ENCODE data around the gene PIK3CB.

DNA sequence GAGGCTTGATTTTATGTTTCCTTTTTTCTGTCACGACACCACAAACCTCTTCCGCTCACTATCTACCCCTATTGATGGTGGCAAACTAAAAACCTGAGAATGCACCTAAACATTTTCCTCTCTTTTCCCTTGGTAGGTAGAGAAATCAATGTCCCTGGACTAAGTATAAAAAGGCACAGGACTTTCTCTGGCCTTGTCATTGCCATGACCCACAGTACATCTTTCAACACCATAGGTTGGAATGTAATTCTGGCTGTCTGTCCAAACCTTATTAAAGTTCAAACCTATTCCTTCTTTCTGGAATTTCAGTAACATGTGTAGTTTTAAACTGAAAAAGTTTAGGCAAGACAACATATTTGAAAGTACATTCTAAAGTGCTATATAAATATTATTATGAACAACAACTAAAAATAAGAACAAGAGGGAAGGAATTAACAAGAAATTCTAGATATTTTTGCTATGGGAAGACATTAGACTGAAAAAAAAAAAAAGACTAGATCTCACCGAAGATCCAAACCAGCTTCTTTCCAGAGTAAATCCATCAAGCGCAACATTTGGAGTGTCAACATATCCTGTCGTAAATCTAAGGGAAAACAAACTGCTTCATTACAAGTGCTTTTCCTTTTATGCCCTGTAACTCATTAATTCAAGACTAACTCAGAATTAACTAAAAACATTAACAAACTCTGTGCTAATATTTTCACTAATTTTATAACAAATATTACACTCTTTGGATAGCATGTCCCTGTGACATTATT is 153.1 kb downstream of the PIK3CB start:
- TF ChIP-seq ZNF670 (tag by site-specific recombination; IDR thresholded peaks at IDR 0.05; ENCODE audit: low read depth) = no peak
- TF ChIP-seq ZNF549 (tag by site-specific recombination; IDR thresholded peaks at IDR 0.05) = no peak
- TF ChIP-seq, protein P1, sequence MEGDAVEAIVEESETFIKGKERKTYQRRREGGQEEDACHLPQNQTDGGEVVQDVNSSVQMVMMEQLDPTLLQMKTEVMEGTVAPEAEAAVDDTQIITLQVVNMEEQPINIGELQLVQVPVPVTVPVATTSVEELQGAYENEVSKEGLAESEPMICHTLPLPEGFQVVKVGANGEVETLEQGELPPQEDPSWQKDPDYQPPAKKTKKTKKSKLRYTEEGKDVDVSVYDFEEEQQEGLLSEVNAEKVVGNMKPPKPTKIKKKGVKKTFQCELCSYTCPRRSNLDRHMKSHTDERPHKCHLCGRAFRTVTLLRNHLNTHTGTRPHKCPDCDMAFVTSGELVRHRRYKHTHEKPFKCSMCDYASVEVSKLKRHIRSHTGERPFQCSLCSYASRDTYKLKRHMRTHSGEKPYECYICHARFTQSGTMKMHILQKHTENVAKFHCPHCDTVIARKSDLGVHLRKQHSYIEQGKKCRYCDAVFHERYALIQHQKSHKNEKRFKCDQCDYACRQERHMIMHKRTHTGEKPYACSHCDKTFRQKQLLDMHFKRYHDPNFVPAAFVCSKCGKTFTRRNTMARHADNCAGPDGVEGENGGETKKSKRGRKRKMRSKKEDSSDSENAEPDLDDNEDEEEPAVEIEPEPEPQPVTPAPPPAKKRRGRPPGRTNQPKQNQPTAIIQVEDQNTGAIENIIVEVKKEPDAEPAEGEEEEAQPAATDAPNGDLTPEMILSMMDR (tag by site-specific recombination; IDR thresholded peaks at IDR 0.05) = no peak
- TF ChIP-seq ZNF664 (tag by site-specific recombination; IDR thresholded peaks at IDR 0.05) = no peak
- TF ChIP-seq TCF7L2 (IDR thresholded peaks at IDR 0.05; ENCODE audit: borderline replicate concordance, low read depth, low read length) = no peak
- no peak for TF ChIP-seq ZNF621 (tag by site-specific recombination; IDR thresholded peaks at IDR 0.05)
- TF ChIP-seq YY1 (tag by site-specific recombination; IDR thresholded peaks at IDR 0.05) = no peak
- TF ChIP-seq ZNF76 (tag by site-specific recombination; IDR thresholded peaks at IDR 0.05; ENCODE audit: borderline replicate concordance, low read depth) = no peak
- no peak for TF ChIP-seq ATF2 (tag by site-specific recombination; IDR thresholded peaks at IDR 0.05; ENCODE audit: low read depth)
- TF ChIP-seq REST (tag by site-specific recombination; IDR thresholded peaks at IDR 0.05) = no peak

Measured in HEK293 (cell line).